BLaER1 treated with 17β-estradiol and CSF1 and Interleukin-3, amounts not matched to agents 10 nM and 100 nM (cell line): Measurements from ENCODE around the gene DNAJC12.
A peak's percentile ranks its signal among the peaks of the same experiment; 100 is the strongest.
"Not testable (repeated sequence)": the region's sequence is repeated elsewhere in the genome, so short reads cannot be mapped to it uniquely, and the experiment has no call there.

Experiments
- H3K27ac ChIP-seq, 11 experiments: shearing (Covaris generic); formaldehyde crosslinking; 2 replicates each; pipeline ENCODE4 v1.8.1; 2022
- H3K27me3 ChIP-seq, 11 experiments: shearing (Covaris generic); formaldehyde crosslinking; 2 replicates each; pipeline ENCODE4 v1.8.1; 2022
- H3K36me3 ChIP-seq, 11 experiments: shearing (Covaris generic); formaldehyde crosslinking; 2 replicates each; pipeline ENCODE4 v1.8.1; 2022
- H3K4me1 ChIP-seq, 10 experiments: shearing (Covaris generic); formaldehyde crosslinking; 2 replicates each; pipeline ENCODE4 v1.8.1; 2022
- H3K4me2 ChIP-seq, 11 experiments: shearing (Covaris generic); formaldehyde crosslinking; 2 replicates each; pipeline ENCODE4 v1.8.1; 2022
- H3K4me3 ChIP-seq, 10 experiments: shearing (Covaris generic); formaldehyde crosslinking; 2 replicates each; pipeline ENCODE4 v1.8.1; 2022
- H3K9ac ChIP-seq, 11 experiments: shearing (Covaris generic); formaldehyde crosslinking; 2 replicates each; pipeline ENCODE4 v1.8.1; 2022
- H3K9me3 ChIP-seq, 11 experiments: shearing (Covaris generic); formaldehyde crosslinking; replicated peaks in 1 of 11; 2 replicates each; pipeline ENCODE4 v1.8.1; 2022
- H4K20me1 ChIP-seq, 11 experiments: shearing (Covaris generic); formaldehyde crosslinking; 2 replicates each; pipeline ENCODE4 v1.8.1; 2022
- Cebpa-rat ChIP-seq, 11 experiments: shearing (Covaris generic); IDR thresholded peaks; 2 replicates each; pipeline ENCODE4 v1.8.1; 2022

The DNAJC12 gene

GRCh38 chr10:67837541-67838314 lies at the start of gene DNAJC12:
DNAJC12 (minus strand) TSS chr10:67838188; CDS start chr10:67838011, 177 bp downstream.
- no peaks in the 10 kb centered on the region for H3K27me3 ChIP-seq
- no peak within 1 kb of the TSS for H3K9ac ChIP-seq
- no peak within 1 kb of the TSS for H3K4me2 ChIP-seq
- peaks cover 0 to 31% (median 0%) of the 10 kb centered on the region in 10 experiments; a peak in 5 of 20 replicates for H3K4me1 ChIP-seq
- no peak within 1 kb of the TSS for H3K27ac ChIP-seq
- TF ChIP-seq Cebpa-rat (IDR thresholded peaks at IDR 0.05) = no peak
- H3K36me3 ChIP-seq = no peaks in the 10 kb centered on the region
- peaks cover 0 to 9% (median 7%) of the 10 kb centered on the region in 11 experiments; a peak in 10 of 22 replicates for H3K9me3 ChIP-seq
- no peak within 1 kb of the TSS for H3K4me3 ChIP-seq
- no peaks in the 10 kb centered on the region for H4K20me1 ChIP-seq

GRCh38 chr10:67884842-67885670 lies 47.1 kb upstream of the DNAJC12 start:
- Histone ChIP-seq H3K27me3 (no peaks in the 10 kb centered on the region), H3K27ac (peak overlapping the region; percentile 97 to 100 (median 99)), H4K20me1 (peaks cover 28 to 53% (median 44%) of the 10 kb centered on the region in 11 experiments; a peak in 20 of 22 replicates), H3K4me3 (peak overlapping the region; percentile 66 to 93 (median 84)), H3K9me3 (no peaks in the 10 kb centered on the region), H3K9ac (peak overlapping the region; percentile 97 to 100 (median 99)), H3K4me2 (peak overlapping the region; percentile 66 to 96 (median 89)), H3K4me1 (peaks cover 17 to 28% (median 23%) of the 10 kb centered on the region in 10 experiments), H3K36me3 (peaks cover 33 to 38% (median 35%) of the 10 kb centered on the region in 11 experiments)
- TF ChIP-seq Cebpa-rat (IDR thresholded peaks at IDR 0.05) = no peak

GRCh38 chr10:67884313-67884841 lies 46.4 kb upstream of the DNAJC12 start, which contains the start of gene SIRT1:
SIRT1 (plus strand) TSS chr10:67884656; CDS start chr10:67884722, 66 bp downstream.
- peak within 1 kb of the TSS; percentile 66 to 96 (median 89) for H3K4me2 ChIP-seq
- peak within 1 kb of the TSS; percentile 97 to 100 (median 99) for H3K27ac ChIP-seq
- H3K36me3 ChIP-seq = peaks cover 26 to 31% (median 28%) of the 10 kb centered on the region in 11 experiments
- peaks cover 17 to 28% (median 23%) of the 10 kb centered on the region in 10 experiments for H3K4me1 ChIP-seq
- H3K9ac ChIP-seq = peak within 1 kb of the TSS; percentile 97 to 100 (median 99)
- peak within 1 kb of the TSS; percentile 66 to 93 (median 84) for H3K4me3 ChIP-seq
- peaks cover 28 to 46% (median 41%) of the 10 kb centered on the region in 11 experiments; a peak in 20 of 22 replicates for H4K20me1 ChIP-seq
- H3K27me3 ChIP-seq = no peaks in the 10 kb centered on the region
- no peaks in the 10 kb centered on the region for H3K9me3 ChIP-seq
- TF ChIP-seq Cebpa-rat (IDR thresholded peaks at IDR 0.05) = no peak

- H3K27ac ChIP-seq = peak overlapping the region; percentile 97 to 100 (median 99)
- H3K4me1 ChIP-seq = peaks cover 17 to 28% (median 23%) of the 10 kb centered on the region in 10 experiments
- TF ChIP-seq Cebpa-rat (IDR thresholded peaks at IDR 0.05) = no peak
- H3K4me3 ChIP-seq = peak overlapping the region; percentile 66 to 93 (median 84)
- no peaks in the 10 kb centered on the region for H3K27me3 ChIP-seq
- H3K9ac ChIP-seq = peak overlapping the region; percentile 97 to 100 (median 99)
- H3K36me3 ChIP-seq = peaks cover 21 to 25% (median 22%) of the 10 kb centered on the region in 11 experiments
- H4K20me1 ChIP-seq = peaks cover 28 to 41% (median 37%) of the 10 kb centered on the region in 11 experiments; a peak in 20 of 22 replicates
- H3K4me2 ChIP-seq = peak overlapping the region; percentile 66 to 94 (median 87)
- no peaks in the 10 kb centered on the region for H3K9me3 ChIP-seq
Measured at GRCh38 chr10:67883710-67884312, 45.8 kb upstream of the DNAJC12 start.

DNA sequence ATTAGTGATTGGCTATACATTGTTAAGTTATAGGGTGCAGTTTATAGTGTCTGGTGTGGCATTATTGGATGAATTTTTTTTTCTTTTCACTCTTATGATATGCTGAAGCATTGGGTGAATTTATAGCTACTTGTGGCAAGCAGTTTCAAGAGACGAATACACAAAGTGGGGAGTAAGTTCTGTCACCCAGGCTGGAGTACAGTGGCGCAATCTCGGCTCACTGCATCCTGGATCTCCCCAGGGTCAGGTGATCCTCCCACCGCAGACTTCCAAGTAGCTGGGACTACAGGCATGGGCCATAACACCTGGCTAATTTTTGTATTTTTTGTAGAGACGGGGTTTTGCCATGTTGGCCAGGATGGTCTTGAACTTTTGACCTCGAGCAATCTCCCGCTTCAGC lies 40.1 kb upstream of the DNAJC12 start:
- H3K27ac ChIP-seq = no peak overlapping the region
- peaks cover 0 to 2% (median 0%) of the 10 kb centered on the region in 10 experiments; a peak in 3 of 20 replicates for H3K4me1 ChIP-seq
- no peaks in the 10 kb centered on the region for H3K27me3 ChIP-seq
- H3K4me2 ChIP-seq = no peak overlapping the region
- TF ChIP-seq Cebpa-rat (IDR thresholded peaks at IDR 0.05) = no peak
- H3K4me3 ChIP-seq = no peak overlapping the region
- no peaks in the 10 kb centered on the region for H4K20me1 ChIP-seq
- H3K9ac ChIP-seq = no peak overlapping the region
- H3K36me3 ChIP-seq = no peaks in the 10 kb centered on the region
- H3K9me3 ChIP-seq = no peaks in the 10 kb centered on the region

DNA sequence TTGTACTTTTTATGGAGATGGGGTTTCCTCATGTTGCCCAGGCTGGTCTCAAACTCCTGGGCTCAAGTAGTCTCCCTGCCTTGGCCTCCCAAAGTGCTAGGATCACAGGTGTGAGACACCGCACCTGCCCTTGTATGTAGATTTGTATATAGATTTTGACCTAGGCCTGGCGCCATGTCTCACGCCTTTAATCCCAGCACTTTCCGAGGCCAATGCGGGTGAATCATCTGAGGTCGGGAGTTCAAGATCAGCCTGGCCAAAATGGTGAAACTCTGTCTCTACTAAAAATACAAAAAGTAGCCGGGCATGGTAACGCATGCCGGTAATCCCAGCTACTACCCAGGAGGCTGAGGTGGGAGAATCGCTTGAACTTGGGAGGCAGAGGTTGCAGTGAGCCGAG lies 39.4 kb upstream of the DNAJC12 start:
- not testable (repeated sequence) for H3K4me1 ChIP-seq, H3K27ac ChIP-seq, H3K36me3 ChIP-seq, H3K4me3 ChIP-seq, H3K4me2 ChIP-seq, H3K9me3 ChIP-seq, H3K27me3 ChIP-seq, H4K20me1 ChIP-seq, H3K9ac ChIP-seq

DNA sequence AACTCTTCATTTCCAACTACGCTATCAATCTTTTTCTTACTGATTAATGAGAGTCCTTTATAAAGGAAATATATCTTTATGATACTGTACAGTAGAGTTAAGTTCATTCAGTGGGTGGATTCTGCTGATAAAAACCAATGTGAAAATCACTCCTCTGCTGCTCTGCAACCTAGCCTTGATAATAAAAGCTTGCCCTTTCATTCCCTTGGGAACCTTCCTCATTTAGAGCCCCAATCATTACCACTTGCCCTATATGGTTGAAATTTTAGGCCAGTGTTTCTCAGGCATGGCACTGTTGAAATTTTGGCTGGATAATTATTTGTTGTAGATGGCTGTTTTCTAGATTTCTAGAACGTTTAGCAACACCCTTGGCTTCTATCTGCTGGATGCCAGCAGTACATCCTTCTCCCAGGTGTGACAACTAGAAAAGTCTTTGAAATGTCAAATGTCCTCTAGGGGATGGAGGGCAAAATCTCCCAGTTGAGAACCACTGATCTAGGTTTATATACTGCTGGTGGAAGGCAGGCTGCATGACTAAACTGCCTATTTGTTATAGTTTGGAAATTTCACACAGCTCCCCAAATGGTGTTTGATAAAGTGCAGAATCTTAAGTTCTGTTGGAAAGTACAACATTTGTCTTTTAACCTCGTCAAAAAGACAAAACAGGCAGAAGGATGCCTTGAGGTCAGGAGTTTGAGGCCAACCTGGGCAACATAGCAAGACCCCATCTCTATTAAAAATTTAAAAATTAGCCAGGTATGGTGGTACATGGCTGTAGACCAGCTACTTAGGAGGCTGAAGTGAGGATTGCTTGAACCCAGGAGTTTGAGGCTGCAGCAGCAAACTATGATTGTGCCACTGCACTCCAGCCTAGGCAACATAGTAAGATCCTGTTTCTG lies 37.6 kb upstream of the DNAJC12 start:
- H3K9me3 ChIP-seq = no peaks in the 10 kb centered on the region
- no peak for TF ChIP-seq Cebpa-rat (IDR thresholded peaks at IDR 0.05)
- H3K36me3 ChIP-seq = no peaks in the 10 kb centered on the region
- no peak overlapping the region for H3K4me3 ChIP-seq
- H3K27ac ChIP-seq = no peak overlapping the region
- no peaks in the 10 kb centered on the region for H4K20me1 ChIP-seq
- H3K4me1 ChIP-seq = no peaks in the 10 kb centered on the region
- no peaks in the 10 kb centered on the region for H3K27me3 ChIP-seq
- no peak overlapping the region for H3K4me2 ChIP-seq
- no peak overlapping the region for H3K9ac ChIP-seq

DNA sequence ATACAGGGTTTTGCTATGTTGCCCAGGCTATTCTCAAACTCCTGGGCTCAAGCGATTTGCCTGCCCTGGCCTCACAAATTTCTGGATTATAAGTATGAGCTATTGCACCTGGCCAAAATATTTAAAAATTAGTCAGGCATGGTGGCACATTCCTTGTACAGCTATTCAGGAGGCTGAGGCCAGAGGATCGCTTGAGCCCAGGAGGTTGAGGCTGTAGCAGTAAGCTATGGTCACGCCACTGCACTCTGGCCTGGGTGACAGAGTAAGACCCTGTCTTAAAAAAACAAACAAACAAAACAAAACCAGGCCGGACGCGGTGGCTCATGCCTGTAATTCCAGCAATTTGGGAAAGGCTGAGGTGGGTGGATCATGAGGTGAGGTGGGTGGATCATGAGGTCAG lies 32.0 kb upstream of the DNAJC12 start:
- H3K36me3 ChIP-seq = no peaks in the 10 kb centered on the region
- H3K9me3 ChIP-seq = no peaks in the 10 kb centered on the region
- no peak for TF ChIP-seq Cebpa-rat (IDR thresholded peaks at IDR 0.05)
- H3K9ac ChIP-seq = no peak overlapping the region
- no peaks in the 10 kb centered on the region for H3K27me3 ChIP-seq
- H3K27ac ChIP-seq = no peak overlapping the region
- no peaks in the 10 kb centered on the region for H4K20me1 ChIP-seq
- peaks cover 0 to 6% (median 0%) of the 10 kb centered on the region in 10 experiments; a peak in 6 of 20 replicates for H3K4me1 ChIP-seq
- H3K4me3 ChIP-seq = no peak overlapping the region
- H3K4me2 ChIP-seq = no peak overlapping the region
